Measurements from ENCODE around the gene SBF2.
"Not testable (repeated sequence)": the region's sequence is repeated elsewhere in the genome, so short reads cannot be mapped to it uniquely, and the experiment has no call there.

SBF2 gene

DNA sequence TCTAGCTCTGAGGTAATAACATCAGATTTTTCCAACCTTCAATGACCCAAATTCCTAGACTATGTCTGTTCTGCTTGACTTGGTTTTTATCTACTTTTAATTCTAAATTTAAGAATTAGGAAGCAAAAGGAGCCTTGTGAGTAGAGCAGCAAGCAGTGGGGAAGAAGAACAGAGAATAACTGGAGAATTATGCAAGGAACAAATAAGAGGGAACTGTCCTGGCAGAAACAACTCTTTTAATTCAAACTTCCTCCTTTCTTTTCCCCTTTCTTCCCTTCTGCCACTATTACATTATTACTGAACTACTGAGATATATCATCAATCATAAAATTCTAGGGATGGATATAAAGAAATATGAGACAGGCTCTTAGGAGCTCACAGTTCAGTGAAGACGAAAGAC is 276.1 kb downstream of the SBF2 start:
- no peak for DNase-seq (ENCODE audit: low spot score in 2 of 2)
- H3K27me3 ChIP-seq (ENCODE audit: low read depth): no peaks in the 10 kb centered on the region
- H3K4me3 ChIP-seq: no peak overlapping the region
- H3K4me1 ChIP-seq: peaks cover 16% of the 10 kb centered on the region
- in situ Hi-C loops (cut with MboI; ENCODE audit: low sequenced_read_pairs): no loop called here
- no peaks in the 10 kb centered on the region for H3K36me3 ChIP-seq (replicated peaks)
- no peaks in the 10 kb centered on the region for H3K9me3 ChIP-seq

DNA sequence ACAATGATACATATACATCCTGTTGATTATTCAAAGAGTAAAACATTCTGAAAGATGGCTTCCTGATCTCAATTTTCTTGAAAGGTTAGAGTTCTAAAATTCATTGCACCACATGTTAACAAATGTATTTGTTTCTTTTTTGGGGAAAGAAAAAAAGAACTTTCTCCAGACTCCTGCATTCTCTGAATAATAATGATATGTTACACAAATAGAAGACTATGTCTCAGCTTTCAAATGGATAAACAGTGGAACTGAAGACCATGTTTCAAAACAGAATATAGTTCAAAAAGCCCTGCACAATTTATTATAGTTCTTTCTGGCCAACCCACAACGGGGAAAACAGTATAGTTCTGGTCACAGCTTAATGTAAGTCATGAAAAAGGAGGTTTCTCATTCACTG is 277.0 kb downstream of the SBF2 start:
- in situ Hi-C loops (cut with MboI; ENCODE audit: low sequenced_read_pairs): no loop called here
- Histone ChIP-seq H3K27me3 (ENCODE audit: low read depth) (no peaks in the 10 kb centered on the region), H3K9me3 (no peaks in the 10 kb centered on the region), H3K36me3 (replicated peaks) (no peaks in the 10 kb centered on the region), H3K4me1 (peaks cover 16% of the 10 kb centered on the region), H3K4me3 (no peak overlapping the region)
- DNase-seq (ENCODE audit: low spot score in 2 of 2): no peak

- no peaks in the 10 kb centered on the region for H3K36me3 ChIP-seq (replicated peaks)
- H3K9me3 ChIP-seq: peaks cover 3% of the 10 kb centered on the region
- no peak overlapping the region for H3K4me3 ChIP-seq
- H3K4me1 ChIP-seq: peaks cover 2% of the 10 kb centered on the region; the same call in 1 of the 2 replicates
- DNase-seq (ENCODE audit: low spot score in 2 of 2): no peak
- in situ Hi-C loops (cut with MboI; ENCODE audit: low sequenced_read_pairs): no loop called here
- H3K27me3 ChIP-seq (ENCODE audit: low read depth): no peaks in the 10 kb centered on the region
Measured at GRCh38 chr11:10012068-10012467, 282.0 kb downstream of the SBF2 start.

DNA sequence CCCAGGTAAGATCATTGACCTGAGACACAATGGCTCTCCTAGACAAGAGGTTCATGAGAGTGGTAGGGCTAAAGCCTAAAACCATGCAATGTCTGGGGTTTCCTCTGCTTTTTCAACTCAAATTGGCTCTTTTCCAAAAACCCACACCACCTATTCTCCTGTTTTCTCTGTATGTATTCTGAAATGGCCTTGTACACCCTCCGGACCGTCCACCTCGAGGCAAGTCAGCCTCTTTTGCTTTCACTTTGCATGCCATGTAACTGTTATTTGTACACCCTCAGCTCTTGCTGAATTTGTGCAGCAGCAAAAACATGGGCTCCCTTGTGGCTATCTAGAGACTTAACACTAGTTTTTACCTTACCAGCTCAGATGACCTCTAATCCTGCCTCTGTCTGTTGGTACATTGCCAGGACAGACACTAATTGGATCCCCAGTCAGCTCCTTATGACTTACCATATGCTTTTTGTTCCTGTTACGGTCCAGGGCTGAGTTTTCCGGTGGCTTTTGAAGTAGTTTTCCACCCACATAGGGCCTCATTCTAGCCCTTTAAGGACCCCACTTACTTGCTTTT is 288.0 kb downstream of the SBF2 start:
- no peak overlapping the region for H3K4me3 ChIP-seq
- no peaks in the 10 kb centered on the region for H3K36me3 ChIP-seq (replicated peaks)
- H3K27me3 ChIP-seq (ENCODE audit: low read depth): no peaks in the 10 kb centered on the region
- in situ Hi-C loops (cut with MboI; ENCODE audit: low sequenced_read_pairs): no loop called here
- DNase-seq (ENCODE audit: low spot score in 2 of 2): no peak
- H3K9me3 ChIP-seq: peaks cover 3% of the 10 kb centered on the region
- H3K4me1 ChIP-seq: peaks cover 3% of the 10 kb centered on the region

- in situ Hi-C loops (cut with MboI; ENCODE audit: low sequenced_read_pairs): no loop called here
- H3K36me3 ChIP-seq (replicated peaks): no peaks in the 10 kb centered on the region
- H3K4me1 ChIP-seq: peaks cover 3% of the 10 kb centered on the region
- DNase-seq (ENCODE audit: low spot score in 2 of 2): peak; percentile 23 to 42
- H3K27me3 ChIP-seq (ENCODE audit: low read depth): no peaks in the 10 kb centered on the region
- H3K9me3 ChIP-seq: no peaks in the 10 kb centered on the region; the same call in 1 of the 2 replicates
- H3K4me3 ChIP-seq: no peak overlapping the region
Measured at GRCh38 chr11:10004526-10005113, 289.4 kb downstream of the SBF2 start.

DNA sequence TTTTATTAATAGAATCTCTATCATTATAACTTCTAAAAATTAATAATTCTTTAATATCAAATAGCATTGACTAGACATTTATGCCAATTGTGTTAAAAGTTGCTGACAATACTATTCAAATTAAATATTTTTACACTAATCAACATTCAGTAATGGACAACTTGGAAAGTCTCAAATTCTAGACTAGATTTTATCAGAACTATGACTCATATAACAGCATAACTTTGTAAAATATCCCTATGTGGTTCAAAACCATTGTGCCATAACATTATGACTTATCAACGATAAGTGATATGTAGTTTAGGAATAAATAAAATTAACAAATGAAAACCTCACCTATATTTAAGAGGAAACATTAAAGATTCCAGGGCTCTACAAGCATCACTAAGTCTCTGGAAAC is 291.8 kb downstream of the SBF2 start:
- Histone ChIP-seq H3K9me3 (no peaks in the 10 kb centered on the region), H3K27me3 (ENCODE audit: low read depth) (no peaks in the 10 kb centered on the region), H3K4me3 (no peak overlapping the region), H3K4me1 (peaks cover 3% of the 10 kb centered on the region), H3K36me3 (replicated peaks) (no peaks in the 10 kb centered on the region)
- no peak for DNase-seq (ENCODE audit: low spot score in 2 of 2)
- in situ Hi-C loops (cut with MboI; ENCODE audit: low sequenced_read_pairs): no loop called here

DNA sequence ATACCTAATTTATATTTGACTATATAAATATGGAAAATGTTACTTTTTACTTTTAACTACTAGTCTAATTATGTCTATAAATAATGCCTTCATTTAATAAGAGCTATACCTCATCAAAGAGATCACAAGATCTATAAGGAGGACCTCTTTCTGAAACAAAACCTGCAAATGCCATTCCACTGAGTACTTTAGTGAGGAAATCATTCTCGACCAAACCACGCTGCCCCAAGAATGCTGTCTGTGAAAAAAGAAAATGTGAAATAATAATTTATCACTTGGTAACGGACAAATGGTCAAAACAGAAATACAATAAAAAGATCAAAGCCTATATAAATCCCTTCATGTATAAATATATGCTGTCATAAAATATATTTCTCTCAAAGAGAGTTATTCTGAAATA is 301.7 kb downstream of the SBF2 start:
- in situ Hi-C loops (cut with MboI; ENCODE audit: low sequenced_read_pairs): loop anchor here (25.0 kb wide), 1 partner anchor 320 kb away; the partner anchor contains the start of gene ADM
- no peaks in the 10 kb centered on the region for H3K27me3 ChIP-seq (ENCODE audit: low read depth)
- H3K4me3 ChIP-seq: no peak overlapping the region
- no peak for DNase-seq (ENCODE audit: low spot score in 2 of 2)
- no peaks in the 10 kb centered on the region; the same call in 1 of the 2 replicates for H3K9me3 ChIP-seq
- H3K36me3 ChIP-seq (replicated peaks): peaks cover 3% of the 10 kb centered on the region; the same call in 1 of the 2 replicates
- H3K4me1 ChIP-seq: no peaks in the 10 kb centered on the region; the same call in 1 of the 2 replicates

DNA sequence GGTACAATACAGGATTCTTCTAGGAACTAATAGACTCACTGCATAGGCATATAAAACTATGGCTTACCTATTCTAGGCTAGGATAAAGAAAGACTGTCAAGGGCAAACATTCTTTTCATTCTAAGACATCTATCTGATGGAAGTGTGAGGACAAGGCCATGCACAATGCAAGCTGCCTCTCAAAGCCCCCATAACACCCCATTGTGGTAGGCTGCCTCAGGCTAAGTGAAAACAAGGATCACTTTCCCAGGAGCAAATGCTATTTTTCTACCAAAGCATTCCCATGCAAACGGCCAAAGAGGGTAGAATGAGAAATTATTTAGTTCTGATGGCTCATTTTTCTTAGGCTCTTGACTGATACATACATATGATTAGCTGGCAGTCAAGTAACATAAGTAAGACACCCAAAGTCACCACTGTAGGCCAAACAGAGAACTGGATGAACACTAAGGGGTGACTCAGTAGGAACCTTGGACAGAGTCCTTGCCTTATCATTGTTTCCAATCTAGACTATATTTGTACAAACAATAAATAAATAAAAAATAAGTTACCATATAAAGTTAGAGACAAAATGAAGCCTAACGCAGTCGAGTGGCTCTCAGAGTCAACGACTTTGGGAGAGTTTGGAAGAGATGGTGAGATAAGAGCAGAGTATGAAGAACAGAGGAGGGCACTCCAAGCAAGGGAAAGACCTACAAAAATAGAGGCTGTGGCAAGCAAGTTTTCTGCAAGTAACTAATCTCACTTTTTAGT is 303.6 kb downstream of the SBF2 start:
- no peaks in the 10 kb centered on the region; the same call in 1 of the 2 replicates for H3K9me3 ChIP-seq
- H3K36me3 ChIP-seq (replicated peaks): peaks cover 3% of the 10 kb centered on the region; the same call in 1 of the 2 replicates
- in situ Hi-C loops (cut with MboI; ENCODE audit: low sequenced_read_pairs): loop anchor here (25.0 kb wide), 1 partner anchor 322 kb away; the partner anchor contains the start of gene ADM
- H3K4me3 ChIP-seq: no peak overlapping the region
- peak; percentile 48 to 55 for DNase-seq (ENCODE audit: low spot score in 2 of 2)
- no peaks in the 10 kb centered on the region for H3K27me3 ChIP-seq (ENCODE audit: low read depth)
- H3K4me1 ChIP-seq: no peaks in the 10 kb centered on the region; the same call in 1 of the 2 replicates

- H3K4me3 ChIP-seq; DNase-seq (ENCODE audit: low spot score in 2 of 2); H3K27me3 ChIP-seq (ENCODE audit: low read depth); H3K36me3 ChIP-seq (replicated peaks); H3K9me3 ChIP-seq; H3K4me1 ChIP-seq: not testable (repeated sequence)
- in situ Hi-C loops (cut with MboI; ENCODE audit: low sequenced_read_pairs): loop anchor here (25.0 kb wide), 1 partner anchor 325 kb away; the partner anchor contains the start of gene ADM
Measured at GRCh38 chr11:9987303-9987702, 306.7 kb downstream of the SBF2 start.

DNA sequence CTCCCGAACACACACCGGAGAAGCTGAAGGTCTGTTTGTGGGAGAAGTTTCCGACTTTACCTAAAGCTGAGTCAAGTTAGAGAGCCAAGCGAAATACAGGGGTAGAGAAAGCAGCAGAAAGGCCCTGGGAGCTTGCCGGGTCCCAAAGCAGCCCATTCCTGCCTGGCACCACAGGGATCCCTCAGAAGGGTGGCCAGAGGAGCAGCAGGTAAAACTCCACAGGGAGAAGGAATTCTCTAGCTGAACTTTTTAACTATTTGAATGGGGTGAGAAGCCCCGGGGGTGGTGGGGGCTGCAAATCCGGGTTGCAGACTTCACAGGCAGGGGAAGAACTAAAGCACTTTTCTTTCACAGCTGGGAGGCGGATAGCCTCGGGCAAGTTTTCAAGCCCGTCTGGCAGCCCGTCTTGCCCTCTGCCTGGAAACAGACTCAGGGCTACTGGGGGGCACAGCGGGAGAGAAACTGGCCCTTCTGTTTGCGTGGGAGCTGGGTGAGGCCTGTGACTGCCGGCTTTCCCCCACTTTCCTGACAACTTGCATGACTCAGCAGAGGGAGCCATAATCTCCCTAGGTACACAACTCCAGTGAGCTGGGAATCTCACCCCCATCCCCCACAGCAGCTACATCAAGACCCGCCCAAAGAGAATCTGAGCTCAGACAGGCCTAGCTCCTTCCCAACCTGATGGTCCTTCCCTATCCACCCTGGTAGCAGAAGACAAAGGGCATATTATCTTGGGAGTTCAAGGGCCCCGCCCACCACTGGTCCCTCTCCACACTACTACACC is 311.0 kb downstream of the SBF2 start:
- in situ Hi-C loops (cut with MboI; ENCODE audit: low sequenced_read_pairs): loop anchor here (25.0 kb wide), 1 partner anchor 329 kb away; the partner anchor contains the start of gene ADM

DNA sequence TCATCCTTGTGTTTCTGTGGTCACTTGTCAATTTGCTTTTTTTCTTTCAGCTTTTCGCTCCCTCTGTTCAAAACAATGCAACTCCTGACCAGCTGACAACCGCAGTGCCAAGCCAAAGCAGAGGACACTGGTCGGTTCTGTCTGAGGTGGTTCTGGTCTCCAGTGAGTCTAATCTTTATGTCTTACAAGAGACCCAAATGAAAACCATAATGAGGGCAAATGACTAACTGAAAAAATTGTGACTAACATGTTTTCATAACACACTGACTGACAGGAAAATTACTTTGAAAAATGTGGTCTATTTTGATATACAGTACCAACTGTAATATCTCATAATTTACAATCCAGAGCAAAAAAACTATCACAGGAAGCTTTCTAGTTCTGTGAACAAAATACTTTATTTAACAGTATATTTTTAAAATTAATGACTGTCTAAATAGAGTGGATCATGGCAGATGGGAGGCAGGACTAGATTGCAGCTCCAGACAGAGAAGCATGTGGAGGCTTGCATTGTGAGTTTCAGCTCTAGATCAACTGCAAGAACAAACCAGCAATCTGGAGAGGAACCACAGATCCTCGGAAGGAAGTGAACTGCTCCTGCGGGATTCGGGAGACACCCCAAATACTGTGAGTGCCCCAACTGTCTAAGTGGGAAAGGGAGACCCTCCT is 311.8 kb downstream of the SBF2 start:
- DNase-seq (ENCODE audit: low spot score in 2 of 2): no peak
- Histone ChIP-seq H3K36me3 (replicated peaks) (no peaks in the 10 kb centered on the region), H3K4me1 (peaks cover 14% of the 10 kb centered on the region), H3K27me3 (ENCODE audit: low read depth) (no peaks in the 10 kb centered on the region), H3K4me3 (no peak overlapping the region), H3K9me3 (no peaks in the 10 kb centered on the region)
- in situ Hi-C loops (cut with MboI; ENCODE audit: low sequenced_read_pairs): loop anchor here (25.0 kb wide), 1 partner anchor 330 kb away; the partner anchor contains the start of gene ADM

More for the DNA sequence above, 311.0 kb downstream of the SBF2 start:
- Histone ChIP-seq H3K36me3 (replicated peaks) (no peaks in the 10 kb centered on the region), H3K9me3 (no peaks in the 10 kb centered on the region), H3K4me1 (peaks cover 14% of the 10 kb centered on the region), H3K27me3 (ENCODE audit: low read depth) (no peaks in the 10 kb centered on the region), H3K4me3 (no peak overlapping the region)
- DNase-seq (ENCODE audit: low spot score in 2 of 2): peak; percentile 19 to 73

GRCh38 chr11:9980931-9981330 is 313.1 kb downstream of the SBF2 start:
- Histone ChIP-seq H3K36me3 (replicated peaks) (no peaks in the 10 kb centered on the region), H3K4me3 (no peak overlapping the region), H3K9me3 (no peaks in the 10 kb centered on the region), H3K27me3 (ENCODE audit: low read depth) (no peaks in the 10 kb centered on the region), H3K4me1 (peaks cover 14% of the 10 kb centered on the region)
- DNase-seq (ENCODE audit: low spot score in 2 of 2): no peak
- in situ Hi-C loops (cut with MboI; ENCODE audit: low sequenced_read_pairs): loop anchor here (25.0 kb wide), 1 partner anchor 331 kb away; the partner anchor contains the start of gene ADM

DNA sequence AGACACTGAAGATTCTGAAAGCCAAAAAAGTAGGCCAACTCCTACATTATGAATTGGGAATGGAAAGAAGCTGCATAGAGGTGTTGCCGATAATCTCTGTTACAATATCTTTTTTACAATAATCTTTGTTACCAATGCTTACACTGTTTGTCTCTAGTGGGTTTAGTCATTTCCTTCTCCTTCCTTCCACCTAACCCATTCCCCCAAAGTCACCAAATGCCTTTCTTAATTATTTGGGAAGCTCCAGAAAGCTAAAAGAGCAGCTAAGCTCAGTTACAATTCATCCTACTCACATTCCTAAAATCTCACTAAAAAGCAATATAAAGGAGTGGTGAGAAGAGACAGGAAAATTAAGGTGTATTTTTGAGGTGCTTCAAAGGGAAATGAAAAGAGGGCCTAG is 316.5 kb downstream of the SBF2 start:
- DNase-seq (ENCODE audit: low spot score in 2 of 2): no peak
- H3K4me3 ChIP-seq: no peak overlapping the region
- no peaks in the 10 kb centered on the region for H3K9me3 ChIP-seq
- no peaks in the 10 kb centered on the region for H3K27me3 ChIP-seq (ENCODE audit: low read depth)
- H3K4me1 ChIP-seq: peaks cover 5% of the 10 kb centered on the region; the same call in 1 of the 2 replicates
- in situ Hi-C loops (cut with MboI; ENCODE audit: low sequenced_read_pairs): loop anchor here (25.0 kb wide), 1 partner anchor 335 kb away; the partner anchor contains the start of gene ADM
- no peaks in the 10 kb centered on the region for H3K36me3 ChIP-seq (replicated peaks)
